ENCODE data around the gene SEC63. TPM values are rescaled to one million over a fixed set of nuclear protein-coding genes. Genes with fewer than 3 reads are reported as not detected.
A peak's percentile ranks its signal among the peaks of the same experiment; 100 is the strongest.
"Not testable (repeated sequence)": the region's sequence is repeated elsewhere in the genome, so short reads cannot be mapped to it uniquely, and the experiment has no call there.

The SEC63 gene
- total RNA-seq, 6 donors from 2014 or later: 35.0 to 111 (median 77.9) TPM

DNA sequence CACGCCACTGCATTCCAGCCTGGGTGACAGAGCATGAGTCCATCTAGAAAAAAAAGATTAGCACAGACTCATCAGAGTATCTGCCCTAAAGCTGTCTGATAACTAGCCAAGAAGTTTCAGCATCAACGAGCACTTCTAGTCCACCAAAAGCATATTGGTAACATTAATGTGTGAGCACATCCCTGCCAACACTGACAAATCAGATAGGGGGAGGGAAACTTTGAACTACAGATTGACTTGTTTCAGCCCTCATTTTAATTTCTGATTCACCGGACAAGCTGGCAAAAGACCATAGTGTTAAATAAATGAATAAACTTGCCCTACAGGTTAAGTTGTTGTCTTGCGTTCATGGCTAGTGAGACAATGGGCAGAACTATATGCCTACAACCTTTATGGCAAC, 7.7 kb upstream of the SEC63 start:
- ATAC-seq (ENCODE audit: low FRiP score in 2 of 2): peak in 1 of 2 donors; percentile 24
- Histone ChIP-seq H3K4me1 (peaks cover 0 to 8% (median 2%) of the 10 kb centered on the region in 4 donors), H3K27me3 (no peaks in the 10 kb centered on the region), H3K36me3 (no peaks in the 10 kb centered on the region), H3K4me3 (no peak overlapping the region), H3K27ac (no peak overlapping the region), H3K9me3 (no peaks in the 10 kb centered on the region)
- WGBS, 2 donors: 86 to 89% methylated on average over 4 of the region's 4 CpGs
- TF ChIP-seq POLR2A (IDR thresholded peaks at IDR 0.05) (no peak), EP300 (IDR thresholded peaks at IDR 0.05) (no peak), POLR2AphosphoS5 (IDR thresholded peaks at IDR 0.05) (no peak)
- TF ChIP-seq, protein P1, sequence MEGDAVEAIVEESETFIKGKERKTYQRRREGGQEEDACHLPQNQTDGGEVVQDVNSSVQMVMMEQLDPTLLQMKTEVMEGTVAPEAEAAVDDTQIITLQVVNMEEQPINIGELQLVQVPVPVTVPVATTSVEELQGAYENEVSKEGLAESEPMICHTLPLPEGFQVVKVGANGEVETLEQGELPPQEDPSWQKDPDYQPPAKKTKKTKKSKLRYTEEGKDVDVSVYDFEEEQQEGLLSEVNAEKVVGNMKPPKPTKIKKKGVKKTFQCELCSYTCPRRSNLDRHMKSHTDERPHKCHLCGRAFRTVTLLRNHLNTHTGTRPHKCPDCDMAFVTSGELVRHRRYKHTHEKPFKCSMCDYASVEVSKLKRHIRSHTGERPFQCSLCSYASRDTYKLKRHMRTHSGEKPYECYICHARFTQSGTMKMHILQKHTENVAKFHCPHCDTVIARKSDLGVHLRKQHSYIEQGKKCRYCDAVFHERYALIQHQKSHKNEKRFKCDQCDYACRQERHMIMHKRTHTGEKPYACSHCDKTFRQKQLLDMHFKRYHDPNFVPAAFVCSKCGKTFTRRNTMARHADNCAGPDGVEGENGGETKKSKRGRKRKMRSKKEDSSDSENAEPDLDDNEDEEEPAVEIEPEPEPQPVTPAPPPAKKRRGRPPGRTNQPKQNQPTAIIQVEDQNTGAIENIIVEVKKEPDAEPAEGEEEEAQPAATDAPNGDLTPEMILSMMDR (IDR thresholded peaks at IDR 0.05): no peak
- DNase-seq: no peak

DNA sequence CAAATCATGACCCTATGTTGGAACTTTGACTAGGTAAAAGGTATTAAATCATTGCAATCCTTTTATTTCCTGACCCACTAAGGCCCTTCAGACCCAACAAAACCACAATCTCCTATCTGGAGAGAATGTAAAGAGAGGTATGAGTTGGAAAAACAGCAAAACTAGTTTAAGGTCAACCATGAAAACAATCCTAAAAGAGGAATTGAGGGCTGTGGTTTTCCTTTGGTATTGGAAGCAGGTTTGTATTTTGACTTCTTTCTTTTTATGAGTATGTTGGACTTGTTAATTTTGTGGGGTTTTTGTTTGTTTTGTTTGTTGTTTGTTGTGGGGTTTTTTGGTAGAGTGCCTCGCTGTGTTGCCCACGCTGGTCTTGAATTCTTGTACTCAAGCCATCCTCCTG, 4.7 kb upstream of the SEC63 start:
- ATAC-seq (ENCODE audit: low FRiP score in 2 of 2) (no peak), DNase-seq (no peak)
- H3K4me1 ChIP-seq: peaks cover 0 to 15% (median 6%) of the 10 kb centered on the region in 4 donors
- no peak overlapping the region for H3K27ac ChIP-seq
- WGBS, 2 donors: 76 to 83% methylated on average over 2 of the region's 2 CpGs
- H3K27me3 ChIP-seq: no peaks in the 10 kb centered on the region
- H3K4me3 ChIP-seq: no peak overlapping the region
- no peaks in the 10 kb centered on the region for H3K9me3 ChIP-seq
- no peaks in the 10 kb centered on the region for H3K36me3 ChIP-seq
- TF ChIP-seq, protein P1 (IDR thresholded peaks at IDR 0.05): no peak
- no peak for TF ChIP-seq POLR2AphosphoS5 (IDR thresholded peaks at IDR 0.05)
- no peak for TF ChIP-seq POLR2A (IDR thresholded peaks at IDR 0.05)

DNA sequence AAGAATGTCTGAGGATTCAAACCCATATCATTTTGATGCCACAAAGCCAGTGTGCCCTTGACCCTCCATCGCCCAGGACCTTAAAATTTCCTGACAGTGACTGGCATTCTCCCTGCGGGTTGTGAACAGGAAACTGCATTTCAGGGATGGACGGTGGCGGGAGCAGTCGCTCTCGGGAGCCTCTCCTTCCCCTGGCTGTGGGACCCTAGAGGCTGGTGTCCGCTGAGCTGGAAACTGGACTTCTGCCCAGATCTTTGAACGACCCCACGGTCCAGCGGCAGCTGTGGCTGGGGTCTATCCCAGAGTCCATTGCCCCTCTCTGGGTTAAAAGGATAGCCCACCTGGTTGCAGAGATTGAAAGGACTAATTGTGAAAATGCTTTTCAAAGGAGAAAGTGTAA, 1.4 kb upstream of the SEC63 start:
- H3K4me1 ChIP-seq: peaks cover 17 to 32% (median 26%) of the 10 kb centered on the region in 4 donors
- H3K4me3 ChIP-seq: no peak overlapping the region
- no peaks in the 10 kb centered on the region for H3K9me3 ChIP-seq
- H3K36me3 ChIP-seq: no peaks in the 10 kb centered on the region
- WGBS, 2 donors: 36 to 46% methylated on average over 10 of the region's 10 CpGs
- H3K27ac ChIP-seq: no peak overlapping the region
- H3K27me3 ChIP-seq: no peaks in the 10 kb centered on the region
- no peak for TF ChIP-seq POLR2A (IDR thresholded peaks at IDR 0.05)
- TF ChIP-seq POLR2AphosphoS5 (IDR thresholded peaks at IDR 0.05): no peak
- TF ChIP-seq EP300 (IDR thresholded peaks at IDR 0.05): no peak
- TF ChIP-seq, protein P1 (IDR thresholded peaks at IDR 0.05): no peak
- no peak for DNase-seq
- ATAC-seq (ENCODE audit: low FRiP score in 2 of 2): no peak

DNA sequence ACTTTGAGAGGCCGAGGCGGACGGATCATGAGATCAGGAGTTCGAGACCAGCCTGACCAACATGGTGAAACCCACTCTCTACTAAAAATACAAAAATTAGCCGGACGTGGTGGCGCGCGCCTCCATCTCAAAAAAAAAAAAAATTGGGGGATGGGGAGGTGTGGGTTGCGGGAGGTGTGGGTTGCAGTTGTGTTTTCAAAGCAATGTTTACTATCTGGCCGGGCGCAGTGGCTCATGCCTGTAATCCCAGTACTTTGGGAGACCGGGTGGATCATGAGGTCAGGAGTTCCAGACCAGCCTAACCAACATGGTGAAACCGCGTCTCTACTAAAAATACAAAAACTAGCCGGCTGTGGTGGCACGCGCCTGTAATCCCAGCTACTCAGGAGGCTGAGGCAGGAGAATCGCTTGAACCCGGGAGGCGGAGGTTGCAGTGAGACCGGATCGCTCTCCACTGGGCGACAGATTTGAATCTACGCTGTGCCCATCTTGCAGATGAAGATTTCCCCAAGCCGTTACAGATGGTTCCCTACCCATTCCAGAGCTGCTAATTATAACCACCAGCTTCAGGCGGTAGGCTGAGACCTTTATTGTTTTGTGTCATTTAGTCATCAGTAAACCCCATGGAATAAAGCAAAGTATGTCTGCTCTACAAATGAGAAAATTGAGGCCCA, 818 bp upstream of the SEC63 start:
- H3K36me3 ChIP-seq; ATAC-seq (ENCODE audit: low FRiP score in 2 of 2); DNase-seq; H3K9me3 ChIP-seq; H3K27me3 ChIP-seq: not testable (repeated sequence)
- 77 to 82% methylated on average over 27 of the region's 27 CpGs for WGBS, 2 donors
- Histone ChIP-seq H3K27ac (peak overlapping the region; percentile 93 to 96 (median 95)), H3K4me3 (peak overlapping the region; percentile 44 to 96 (median 86)), H3K4me1 (peaks cover 17 to 33% (median 27%) of the 10 kb centered on the region in 4 donors)

DNA sequence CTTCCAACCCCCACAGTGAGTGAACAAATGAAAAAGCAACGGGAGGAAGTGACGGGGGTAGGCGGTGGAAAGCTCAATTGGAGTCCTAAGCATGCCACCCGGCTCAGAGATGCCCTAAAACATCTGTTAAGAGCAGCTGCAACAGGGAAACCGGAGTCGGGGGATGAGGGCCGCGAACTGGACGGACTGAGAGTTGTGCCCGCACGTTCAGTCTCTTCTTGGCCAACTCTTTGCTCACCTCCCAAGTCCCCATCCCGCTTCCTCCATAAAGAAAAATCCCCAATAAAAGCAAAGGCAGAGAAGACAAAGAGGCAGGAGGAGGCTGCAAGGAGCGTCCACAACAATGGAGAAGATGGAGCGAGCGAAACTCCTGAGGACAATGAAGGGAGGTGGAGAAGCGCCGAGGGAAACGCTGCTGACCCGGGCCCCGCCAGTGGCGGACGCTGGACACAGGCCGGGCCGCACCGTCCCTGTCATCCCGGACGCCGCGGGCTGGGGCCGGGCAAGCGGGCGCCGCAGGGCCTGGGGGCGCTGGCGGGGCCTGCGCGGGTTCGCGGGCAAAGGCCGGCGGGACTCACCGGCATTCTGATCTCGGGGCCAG, 600 bp downstream of the SEC63 start:
- H3K4me1 ChIP-seq: peaks cover 23 to 42% (median 33%) of the 10 kb centered on the region in 4 donors
- peak overlapping the region; percentile 93 to 96 (median 95) for H3K27ac ChIP-seq
- TF ChIP-seq POLR2A (IDR thresholded peaks at IDR 0.05): peak in 1 of 4 donors; percentile 13
- no peak for TF ChIP-seq EP300 (IDR thresholded peaks at IDR 0.05)
- TF ChIP-seq, protein P1 (IDR thresholded peaks at IDR 0.05): peak in 2 of 6 experiments; percentile 6 to 38
- peak in 1 of 2 donors; percentile 17 for TF ChIP-seq POLR2AphosphoS5 (IDR thresholded peaks at IDR 0.05)
- no peaks in the 10 kb centered on the region for H3K36me3 ChIP-seq
- WGBS, 2 donors: 0 to 2% methylated on average over 30 to 40 of the region's 43 CpGs
- H3K27me3 ChIP-seq: no peaks in the 10 kb centered on the region
- H3K4me3 ChIP-seq: peak overlapping the region; percentile 61 to 96 (median 86)
- no peaks in the 10 kb centered on the region for H3K9me3 ChIP-seq
- DNase-seq (peak; percentile 61 to 91), ATAC-seq (ENCODE audit: low FRiP score in 2 of 2) (peak; percentile 61 to 71)

Data from upper lobe of left lung (tissue), 6 donors.